GM18526 (cell line): ENCODE data around the gene CSTF1.

Experiments
- POLR2A ChIP-seq: IDR thresholded peaks from 3 replicates; pipeline ENCODE4 v1.6.1; 2011; ENCODE audit not compliant: insufficient read length; ENCODE audit errors: extremely low read depth

CSTF1 gene

GRCh38 chr20:56392132-56392880 lies at the start of gene CSTF1, which contains the start of gene AURKA:
TSS of gene CSTF1 (plus strand) at chr20:56392645. CDS start at chr20:56395553, 2,908 bp downstream.
TSS of gene AURKA (minus strand) at chr20:56392215. CDS start at chr20:56388197, 4,018 bp downstream.
- peak; percentile 45 for TF ChIP-seq POLR2A

GRCh38 chr20:56342783-56343182 lies 49.7 kb upstream of the CSTF1 start:
- TF ChIP-seq POLR2A: no peak

- no peak for TF ChIP-seq POLR2A
Observed at GRCh38 chr20:56343861-56344381, 48.5 kb upstream of the CSTF1 start.

GRCh38 chr20:56345911-56346310 lies 46.5 kb upstream of the CSTF1 start:
- TF ChIP-seq POLR2A: no peak

GRCh38 chr20:56347628-56348304 lies 44.7 kb upstream of the CSTF1 start:
- no peak for TF ChIP-seq POLR2A

- no peak for TF ChIP-seq POLR2A
Observed at GRCh38 chr20:56348305-56348693, 44.1 kb upstream of the CSTF1 start.

GRCh38 chr20:56348746-56349145 lies 43.7 kb upstream of the CSTF1 start:
- TF ChIP-seq POLR2A: no peak

- no peak for TF ChIP-seq POLR2A
Observed at GRCh38 chr20:56350842-56351241, 41.6 kb upstream of the CSTF1 start.

- TF ChIP-seq POLR2A: no peak
Observed at GRCh38 chr20:56352345-56353055, 39.9 kb upstream of the CSTF1 start.

- TF ChIP-seq POLR2A: no peak
Observed at GRCh38 chr20:56353356-56353755, 39.1 kb upstream of the CSTF1 start.

GRCh38 chr20:56358070-56358469 lies 34.4 kb upstream of the CSTF1 start:
- TF ChIP-seq POLR2A: no peak

- TF ChIP-seq POLR2A: no peak
Observed at GRCh38 chr20:56358600-56359211, 33.7 kb upstream of the CSTF1 start, which contains the start of gene FAM210B. TSS of gene FAM210B (plus strand) at chr20:56358974. CDS start at chr20:56359006, 32 bp downstream.

- TF ChIP-seq POLR2A: no peak
Observed at GRCh38 chr20:56359212-56360132, 33.0 kb upstream of the CSTF1 start.
